Activated CD4-positive, alpha-beta T cell treated with anti-CD3 and anti-CD28 coated beads for 36 hours (primary cell): ENCODE measurements around the gene TPCN1. TPM values are rescaled to one million over a fixed set of nuclear protein-coding genes. Genes with fewer than 3 reads are reported as not detected.

Source experiments
- ATAC-seq: fragments of 200-7000 bp; cut with Tn5 transposase; one replicate; pipeline ENCODE4 v1.10.0; 2021; ENCODE audit warnings: mild to moderate bottlenecking, moderate library complexity
- CTCF ChIA-PET: fragments of 350-600 bp; sonication (Branson Sonifier 250); formaldehyde crosslinking; loops from one replicate; lab custom pipeline; 2021; ENCODE audit warnings: antibody characterized with exemption; lab: Charles Lee
- POLR2A ChIA-PET: fragments of 350-600 bp; sonication (Branson Sonifier 250); formaldehyde crosslinking; loops from one replicate; lab custom pipeline; 2021; ENCODE audit warnings: antibody characterized with exemption, inconsistent platforms; lab: Charles Lee
- DNase-seq: peaks from one replicate; pipeline ENCODE4 v3.0.0-alpha.2; 2020
- H3K27ac Mint-ChIP-seq: one replicate; pipeline ENCODE4 v1.8.0; 2021; ENCODE audit warnings: mixed read lengths
- H3K27me3 Mint-ChIP-seq: one replicate; pipeline ENCODE4 v1.8.0; 2021; ENCODE audit warnings: mixed read lengths
- H3K36me3 Mint-ChIP-seq: one replicate; pipeline ENCODE4 v1.8.0; 2021; ENCODE audit warnings: low read depth, mixed read lengths
- H3K4me1 Mint-ChIP-seq: one replicate; pipeline ENCODE4 v1.8.0; 2021; ENCODE audit warnings: mixed read lengths
- H3K4me3 Mint-ChIP-seq: one replicate; pipeline ENCODE4 v1.8.0; 2021; ENCODE audit warnings: mild to moderate bottlenecking, moderate library complexity, mixed read lengths
- H3K9me3 Mint-ChIP-seq: one replicate; pipeline ENCODE4 v1.8.0; 2021; ENCODE audit warnings: low read depth, mixed read lengths
- intact Hi-C, 2 experiments: fragments of 100-400 bp; cut with DNase I in 1 of 2; cut with micrococcal nuclease in 1 of 2; formaldehyde crosslinking; loops; one replicate each; pipeline versions ENCODE4 v1.14.2 to v1.15.1; 2022 to 2024; cut with DNase I, micrococcal nuclease
- total RNA-seq, 2 experiments: library from RNA; stranded (reverse); gene quantifications; one replicate each; pipeline ENCODE4 v1.2.3, GENCODE V29; 2021

The TPCN1 gene
- total RNA-seq, 2 experiments from 2014 or later, result 35.5 to 37.0 TPM

DNA sequence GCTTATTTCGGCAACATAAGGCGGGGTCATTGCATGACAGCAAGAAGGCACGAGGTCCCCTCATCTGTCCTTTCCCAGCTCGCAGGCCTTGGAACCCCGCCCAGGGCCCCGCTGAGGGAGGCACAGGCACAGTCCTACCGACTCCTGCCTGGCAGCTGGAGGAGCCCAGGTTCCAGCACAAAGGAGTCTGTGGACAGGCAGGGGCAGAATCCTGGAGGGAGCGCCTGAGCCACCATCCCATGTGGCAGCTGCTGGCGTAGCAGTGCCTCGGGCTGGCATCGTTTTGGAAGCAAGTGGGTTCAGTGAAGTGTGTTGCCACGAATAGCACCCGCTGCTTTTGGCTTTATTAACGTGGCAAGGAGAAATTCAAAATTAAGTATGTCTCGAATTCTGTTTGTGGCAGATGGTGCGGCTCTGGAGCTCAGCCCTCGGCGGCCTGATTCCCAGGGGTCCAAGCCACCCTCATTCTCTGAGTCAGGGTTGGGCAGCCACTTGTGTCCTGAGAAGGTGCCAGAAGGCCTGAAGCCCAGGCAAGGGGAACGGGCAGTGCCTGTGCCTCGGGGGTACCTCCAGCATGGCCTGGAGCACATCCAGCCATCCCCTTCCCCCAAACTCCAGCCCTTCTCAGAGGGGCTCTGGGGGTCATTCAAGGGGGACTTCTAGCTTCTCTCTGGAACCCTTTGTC, 77.7 kb downstream of the TPCN1 start:
- Mint-ChIP-seq H3K27me3 (no peaks in the 10 kb centered on the region), H3K9me3 (no peaks in the 10 kb centered on the region), H3K4me1 (peaks cover 11% of the 10 kb centered on the region), H3K36me3 (peaks cover 12% of the 10 kb centered on the region), H3K27ac (no peak overlapping the region), H3K4me3 (no peak overlapping the region)
- intact Hi-C loops, result no loop called here
- no peak for DNase-seq
- ChIA-PET CTCF (interaction anchor here (0.7 kb wide), 1 partner anchor 100 kb away, joined by 4 read pairs; no protein-coding TSS in a partner anchor), POLR2A (interaction anchor here (0.7 kb wide), 1 partner anchor 34 kb away, joined by 3 read pairs; no protein-coding TSS in a partner anchor)
- ATAC-seq, result no peak

DNA sequence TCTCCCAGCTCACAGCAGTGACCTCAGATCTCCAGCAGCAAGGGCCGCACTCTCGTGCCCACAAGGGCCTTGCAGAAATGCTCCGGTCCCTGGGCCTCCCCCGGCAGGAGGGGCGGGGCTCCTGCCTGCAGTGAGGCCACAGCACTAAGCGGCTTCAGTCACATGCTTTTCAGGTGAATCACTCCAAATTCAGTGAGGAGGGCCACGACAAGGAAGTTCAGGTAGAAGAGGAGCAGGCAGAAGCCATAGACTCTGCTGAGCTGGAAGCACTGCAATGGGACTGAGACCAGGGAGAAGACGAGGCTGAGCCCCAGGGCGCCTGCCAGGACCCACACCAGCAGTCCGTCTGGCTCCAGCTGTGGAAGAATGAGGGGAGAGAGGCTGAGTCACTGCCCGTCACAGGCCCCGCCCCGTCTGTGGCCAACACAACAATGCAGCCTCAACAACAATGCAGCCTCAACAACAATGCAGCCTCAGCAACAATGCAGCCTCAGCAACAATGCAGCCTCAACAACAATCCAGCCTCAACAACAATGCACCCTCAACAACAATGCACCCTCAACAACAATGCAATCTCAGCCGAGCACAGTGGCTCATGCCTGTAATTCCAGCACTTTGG, 78.5 kb downstream of the TPCN1 start:
- Mint-ChIP-seq H3K27ac (peak overlapping the region; percentile 37), H3K36me3 (peaks cover 12% of the 10 kb centered on the region), H3K4me3 (no peak overlapping the region), H3K9me3 (no peaks in the 10 kb centered on the region), H3K4me1 (peaks cover 11% of the 10 kb centered on the region), H3K27me3 (no peaks in the 10 kb centered on the region)
- DNase-seq (no peak), ATAC-seq (no peak)
- POLR2A ChIA-PET, result no interaction called here
- CTCF ChIA-PET, result no interaction called here
- intact Hi-C loops, result no loop called here

DNA sequence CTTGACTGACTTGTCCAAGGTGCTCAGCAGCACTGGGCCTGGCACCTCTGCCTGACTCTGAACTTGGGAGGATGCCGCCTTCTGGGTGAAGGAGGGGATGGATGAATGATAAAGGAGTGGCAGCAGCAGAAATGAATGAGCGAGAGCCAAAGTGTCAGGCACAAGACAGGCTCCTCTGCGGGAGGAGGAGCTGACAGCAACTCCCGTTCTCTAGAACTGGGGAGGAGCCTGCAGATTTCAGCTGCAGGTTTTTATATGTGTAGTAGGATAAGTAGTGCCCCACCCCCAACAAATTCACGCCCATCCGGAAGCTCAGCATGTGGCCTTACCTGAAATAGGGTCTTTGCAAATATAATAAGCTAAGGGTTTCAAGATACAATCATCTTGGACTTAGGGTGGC, 80.5 kb downstream of the TPCN1 start:
- POLR2A ChIA-PET, result no interaction called here
- CTCF ChIA-PET, result interaction anchor here (0.6 kb wide), 1 partner anchor 16 kb away, joined by 3 read pairs; no protein-coding TSS in a partner anchor

DNA sequence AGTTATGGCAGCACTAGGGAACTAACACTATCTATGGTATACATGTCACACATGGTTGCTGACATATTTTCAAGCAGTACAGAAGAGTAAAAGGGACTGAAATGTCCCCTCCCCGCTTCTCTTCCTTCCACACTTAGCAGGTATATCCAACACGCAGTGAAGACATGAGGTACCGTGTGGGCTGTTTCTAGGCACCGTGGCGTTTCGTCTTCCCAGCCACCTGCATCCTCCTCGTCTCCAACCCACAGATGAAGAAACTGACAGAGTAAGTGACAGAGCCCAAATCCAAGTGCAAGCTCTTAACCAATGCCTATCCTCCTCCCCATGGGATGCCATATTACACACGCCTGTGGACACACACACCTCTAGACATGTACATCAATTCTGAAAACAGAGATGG, 81.2 kb downstream of the TPCN1 start:
- ChIA-PET POLR2A (no interaction called here), CTCF (no interaction called here)
- Mint-ChIP-seq H3K4me3 (no peak overlapping the region), H3K36me3 (peaks cover 18% of the 10 kb centered on the region), H3K4me1 (peaks cover 11% of the 10 kb centered on the region), H3K27me3 (no peaks in the 10 kb centered on the region), H3K27ac (peak overlapping the region; percentile 11), H3K9me3 (no peaks in the 10 kb centered on the region)
- DNase-seq, result no peak
- no peak for ATAC-seq
- intact Hi-C loops, result no loop called here

More for the DNA sequence above, 80.5 kb downstream of the TPCN1 start:
- Mint-ChIP-seq H3K27ac (no peak overlapping the region), H3K4me3 (no peak overlapping the region), H3K36me3 (peaks cover 15% of the 10 kb centered on the region), H3K27me3 (no peaks in the 10 kb centered on the region), H3K9me3 (no peaks in the 10 kb centered on the region), H3K4me1 (peaks cover 11% of the 10 kb centered on the region)
- no peak for ATAC-seq
- intact Hi-C loops, result no loop called here
- no peak for DNase-seq

DNA sequence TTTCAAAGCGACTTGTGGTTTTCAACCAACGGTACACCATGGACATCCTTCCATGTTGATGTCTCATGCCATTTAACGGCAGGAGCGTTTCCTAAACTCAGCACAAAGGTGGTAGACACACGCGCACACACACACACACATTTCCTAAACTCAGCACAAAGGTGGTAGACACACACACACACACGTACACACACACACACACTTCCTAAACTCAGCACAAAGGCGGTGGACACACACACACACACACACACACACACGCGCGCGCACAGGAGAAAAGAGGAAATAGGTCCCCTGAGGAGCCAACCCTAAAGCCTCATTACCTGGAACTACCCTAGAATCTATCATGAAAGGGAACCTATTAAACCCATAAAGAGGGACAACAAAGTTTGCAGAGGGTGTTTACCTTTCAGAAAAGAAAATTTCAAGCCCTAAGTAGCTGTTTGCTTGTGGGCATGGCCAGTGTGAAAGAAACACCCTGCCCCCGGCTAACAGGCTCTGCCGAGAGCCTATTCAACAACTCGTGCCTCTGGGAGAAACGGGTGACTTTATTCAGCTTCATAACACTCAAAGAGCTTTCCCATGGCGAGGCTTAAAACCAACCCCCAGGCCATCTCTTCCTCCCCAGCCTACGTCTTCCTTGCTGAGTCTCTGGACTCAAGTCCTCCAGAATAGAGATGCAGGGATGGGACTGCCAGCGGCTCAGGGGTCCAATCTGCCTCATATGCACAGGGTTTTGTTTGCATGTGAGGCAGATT, 81.8 kb downstream of the TPCN1 start:
- Mint-ChIP-seq H3K4me3 (no peak overlapping the region), H3K4me1 (peaks cover 11% of the 10 kb centered on the region), H3K9me3 (no peaks in the 10 kb centered on the region), H3K27ac (peak overlapping the region; percentile 11), H3K36me3 (peaks cover 18% of the 10 kb centered on the region), H3K27me3 (no peaks in the 10 kb centered on the region)
- ChIA-PET POLR2A (interaction anchor here (0.7 kb wide), 1 partner anchor 274 kb away, joined by 3 read pairs; no protein-coding TSS in a partner anchor), CTCF (interaction anchor here (0.5 to 0.7 kb wide), 2 partner anchors 29 to 166 kb away, joined by 3 read pairs; no protein-coding TSS in a partner anchor)
- intact Hi-C loops, result no loop called here
- ATAC-seq (peak; percentile 9), DNase-seq (no peak)

DNA sequence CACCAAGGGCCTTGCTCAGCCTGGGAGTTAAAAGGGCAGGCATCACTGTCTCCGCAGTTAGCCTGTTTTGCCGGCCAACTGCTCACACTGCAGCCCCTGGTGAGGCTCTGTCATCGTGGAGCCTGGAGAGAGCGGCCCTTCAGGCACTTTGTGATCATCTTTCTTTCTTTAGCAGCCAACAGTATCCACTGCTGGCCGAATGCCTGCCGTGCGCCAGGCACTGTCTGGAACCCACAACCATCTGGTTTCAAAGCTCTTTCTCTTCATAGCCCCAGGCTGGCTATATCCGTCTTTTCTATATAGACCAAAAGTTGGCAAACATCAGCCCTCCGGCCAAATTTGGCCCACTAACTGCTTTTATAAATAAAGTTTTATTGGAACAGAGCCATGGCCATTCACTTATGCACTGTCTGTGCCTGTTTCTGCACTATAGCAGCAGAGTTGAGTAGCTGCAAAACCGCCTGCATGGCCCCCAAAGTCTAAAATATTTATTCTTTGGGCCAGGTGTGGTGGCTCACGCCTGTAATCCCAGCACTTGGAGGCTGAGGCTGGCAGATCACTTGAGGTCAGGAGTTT, 84.1 kb downstream of the TPCN1 start:
- Mint-ChIP-seq H3K4me1 (peaks cover 11% of the 10 kb centered on the region), H3K27me3 (no peaks in the 10 kb centered on the region)
- intact Hi-C loops, result no loop called here

DNA sequence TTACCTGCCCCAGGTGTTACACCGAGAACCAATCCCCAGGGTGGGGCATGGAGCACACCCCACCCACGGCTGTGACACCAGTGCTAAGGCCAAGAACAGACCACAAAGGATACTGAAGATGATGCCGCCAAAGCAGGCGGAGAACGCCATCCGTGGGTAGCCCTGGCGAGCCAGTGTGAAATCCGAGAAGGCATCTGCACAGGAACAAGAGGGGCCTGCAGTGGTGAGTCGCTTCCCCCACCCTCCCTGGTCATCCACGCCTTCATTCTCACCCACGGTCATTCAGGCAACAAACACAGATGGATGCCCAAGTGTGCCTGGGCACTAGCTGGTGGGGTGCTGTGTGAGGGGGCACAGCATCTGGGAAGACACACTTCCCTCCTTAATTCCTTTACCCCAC, 85.1 kb downstream of the TPCN1 start:
- Mint-ChIP-seq H3K27me3 (no peaks in the 10 kb centered on the region), H3K36me3 (peaks cover 24% of the 10 kb centered on the region), H3K4me3 (no peak overlapping the region), H3K27ac (no peak overlapping the region), H3K9me3 (no peaks in the 10 kb centered on the region), H3K4me1 (peaks cover 11% of the 10 kb centered on the region)
- ChIA-PET CTCF (no interaction called here), POLR2A (no interaction called here)
- intact Hi-C loops, result no loop called here
- no peak for DNase-seq
- no peak for ATAC-seq

More for the DNA sequence above, 84.1 kb downstream of the TPCN1 start:
- ChIA-PET POLR2A (no interaction called here), CTCF (interaction anchor here (0.9 kb wide), 1 partner anchor 109 kb away, joined by 3 read pairs; no protein-coding TSS in a partner anchor)
- peaks cover 20% of the 10 kb centered on the region for H3K36me3 Mint-ChIP-seq
- H3K4me3 Mint-ChIP-seq, result no peak overlapping the region
- no peak for ATAC-seq
- no peak overlapping the region for H3K27ac Mint-ChIP-seq
- no peaks in the 10 kb centered on the region for H3K9me3 Mint-ChIP-seq
- no peak for DNase-seq

DNA sequence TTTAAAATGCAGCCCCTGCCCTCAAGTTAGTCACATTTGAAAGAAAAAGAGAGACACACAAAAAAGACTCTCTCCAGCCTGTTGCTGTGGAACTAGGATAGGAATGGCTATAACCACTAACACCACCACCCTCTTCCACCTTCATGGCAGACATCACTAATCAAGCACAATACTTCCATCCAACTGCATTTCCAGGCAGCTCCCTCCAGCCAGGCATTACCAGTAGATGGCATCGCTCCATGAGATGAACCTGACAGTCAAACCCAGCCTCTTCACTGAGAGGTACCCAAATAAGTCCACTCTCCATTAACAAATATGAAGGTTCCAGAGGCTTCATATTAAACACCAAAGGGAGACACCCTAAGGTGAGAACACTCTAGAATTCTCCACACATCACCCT, 89.2 kb downstream of the TPCN1 start:
- H3K4me1 Mint-ChIP-seq, result no peaks in the 10 kb centered on the region
- ChIA-PET POLR2A (no interaction called here), CTCF (interaction anchor here (0.9 to 1.1 kb wide), 2 partner anchors 13 to 115 kb away, joined by 3 to 4 read pairs; no protein-coding TSS in a partner anchor)
- no peak overlapping the region for H3K4me3 Mint-ChIP-seq
- peak; percentile 39 for ATAC-seq
- no peaks in the 10 kb centered on the region for H3K9me3 Mint-ChIP-seq
- DNase-seq, result peak; percentile 29
- intact Hi-C loops, result loop anchor here in 1 of 2 experiments (5.0 kb wide), 1 partner anchor 602 kb away; no protein-coding TSS in a partner anchor
- H3K36me3 Mint-ChIP-seq, result peaks cover 35% of the 10 kb centered on the region
- H3K27me3 Mint-ChIP-seq, result no peaks in the 10 kb centered on the region
- H3K27ac Mint-ChIP-seq, result no peak overlapping the region

DNA sequence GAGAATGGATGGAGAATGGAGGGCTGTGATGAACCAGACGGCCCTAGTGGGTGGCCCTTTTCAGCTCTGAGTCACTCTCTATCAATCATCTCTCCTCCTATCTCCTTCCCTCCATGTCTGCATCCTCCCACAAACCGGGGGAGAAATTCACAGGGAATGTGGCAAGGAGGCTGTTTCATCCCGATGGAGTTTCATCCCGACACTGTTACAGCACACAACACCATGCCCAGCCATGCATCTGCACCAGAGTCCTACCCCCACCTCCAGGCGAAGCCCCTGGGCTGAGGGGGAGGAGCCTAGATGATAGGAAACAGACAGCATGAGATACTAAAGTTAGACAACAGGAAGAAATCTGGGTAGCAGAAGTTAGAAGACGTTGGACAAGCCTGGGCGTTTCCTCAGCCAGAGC, 92.9 kb downstream of the TPCN1 start:
- H3K27ac Mint-ChIP-seq, result no peak overlapping the region
- ChIA-PET POLR2A (no interaction called here), CTCF (no interaction called here)
- H3K4me1 Mint-ChIP-seq, result no peaks in the 10 kb centered on the region
- no peaks in the 10 kb centered on the region for H3K27me3 Mint-ChIP-seq
- H3K36me3 Mint-ChIP-seq, result peaks cover 41% of the 10 kb centered on the region
- no peaks in the 10 kb centered on the region for H3K9me3 Mint-ChIP-seq
- DNase-seq, result no peak
- no peak for ATAC-seq
- intact Hi-C loops, result loop anchor here in 1 of 2 experiments (5.0 kb wide), 1 partner anchor 598 kb away; no protein-coding TSS in a partner anchor
- no peak overlapping the region for H3K4me3 Mint-ChIP-seq

DNA sequence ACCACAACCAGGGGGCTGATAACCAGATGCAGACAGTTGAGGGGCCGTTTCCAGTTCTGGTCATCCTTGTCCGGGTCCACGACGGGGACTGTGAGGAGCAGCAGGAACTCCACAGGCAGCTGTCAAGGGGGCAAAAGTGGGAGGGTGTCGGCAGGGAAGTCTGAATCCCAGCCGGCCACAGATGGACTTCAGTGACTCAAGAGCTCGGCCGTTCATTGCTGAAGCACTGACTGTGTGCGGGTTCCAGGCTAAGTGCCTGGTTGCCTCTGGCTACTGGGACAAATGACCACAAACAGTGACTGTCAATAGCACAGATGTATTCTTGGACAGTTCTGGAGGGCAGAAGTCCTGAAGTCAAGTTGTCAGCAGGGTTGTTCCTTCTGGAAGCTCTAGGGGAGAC, 94.1 kb downstream of the TPCN1 start:
- CTCF ChIA-PET, result interaction anchor here (0.6 kb wide), 1 partner anchor 208 kb away, joined by 3 read pairs; no protein-coding TSS in a partner anchor
- no peaks in the 10 kb centered on the region for H3K9me3 Mint-ChIP-seq
- intact Hi-C loops, result no loop called here
- no peak overlapping the region for H3K4me3 Mint-ChIP-seq
- DNase-seq (no peak), ATAC-seq (no peak)
- POLR2A ChIA-PET, result no interaction called here
- peaks cover 46% of the 10 kb centered on the region for H3K36me3 Mint-ChIP-seq
- no peaks in the 10 kb centered on the region for H3K4me1 Mint-ChIP-seq
- no peak overlapping the region for H3K27ac Mint-ChIP-seq
- H3K27me3 Mint-ChIP-seq, result no peaks in the 10 kb centered on the region

DNA sequence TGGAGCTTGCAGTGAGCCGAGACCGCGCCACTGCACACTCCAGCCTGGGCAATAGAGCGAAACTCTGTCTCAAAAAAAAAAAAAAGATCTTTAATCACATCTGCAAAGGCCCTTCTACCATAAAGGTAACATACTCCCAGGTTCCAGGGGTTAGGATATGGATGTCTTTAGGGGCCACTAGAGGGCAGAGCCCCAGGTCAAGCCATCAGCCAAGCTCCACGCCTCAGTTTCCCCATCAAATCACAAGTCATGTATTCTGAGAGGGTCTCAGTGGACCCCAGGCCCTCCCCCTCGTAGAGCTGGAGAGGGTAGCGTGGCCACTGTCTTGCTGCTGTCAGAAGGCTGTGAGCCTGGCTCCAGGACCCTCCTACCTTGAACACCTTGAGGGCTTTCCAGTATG, 94.9 kb downstream of the TPCN1 start:
- Mint-ChIP-seq H3K4me1 (no peaks in the 10 kb centered on the region), H3K4me3 (no peak overlapping the region), H3K27me3 (no peaks in the 10 kb centered on the region), H3K27ac (no peak overlapping the region), H3K36me3 (peaks cover 44% of the 10 kb centered on the region), H3K9me3 (peaks cover 1% of the 10 kb centered on the region)
- DNase-seq, result no peak
- ChIA-PET CTCF (no interaction called here), POLR2A (no interaction called here)
- intact Hi-C loops, result no loop called here
- ATAC-seq, result no peak
